Fibroblast of the conjunctiva (primary cell): ENCODE measurements around the gene NKIRAS1.
A peak's percentile ranks its signal among the peaks of the same experiment; 100 is the strongest.
"Not testable (repeated sequence)": the region's sequence is repeated elsewhere in the genome, so short reads cannot be mapped to it uniquely, and the experiment has no call there.

Source experiments
- DNase-seq: peaks from one replicate; pipeline ENCODE4 v3.0.0-alpha.2; 2010; ENCODE audit warnings: low read depth

Gene NKIRAS1

GRCh38 chr3:23904545-23904944 is 12.2 kb downstream of the NKIRAS1 start:
- no peak for DNase-seq

DNA sequence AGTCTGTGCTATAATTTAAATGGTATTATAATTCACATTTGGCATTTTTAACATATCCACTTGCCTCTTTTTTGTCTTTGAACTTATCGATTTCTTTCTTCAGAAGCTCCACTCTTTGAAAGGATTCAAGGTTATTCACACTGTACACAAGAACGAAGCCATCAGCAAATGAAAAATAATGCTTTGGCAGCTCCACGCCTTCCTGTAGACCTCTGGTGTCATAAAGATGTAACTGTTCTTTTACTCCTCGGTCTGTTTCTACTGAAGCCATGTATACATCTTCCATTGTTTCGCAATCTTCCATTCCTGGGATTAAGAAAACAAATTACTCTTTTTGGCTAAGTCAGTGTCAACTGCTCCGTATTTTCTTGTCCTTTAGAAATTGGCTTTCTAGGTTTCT is 16.0 kb downstream of the NKIRAS1 start:
- peak; percentile 59 for DNase-seq

- DNase-seq, result no peak
Observed at GRCh38 chr3:23895181-23895580, 21.6 kb downstream of the NKIRAS1 start.

GRCh38 chr3:23894254-23895061 is 22.3 kb downstream of the NKIRAS1 start:
- no peak for DNase-seq

DNA sequence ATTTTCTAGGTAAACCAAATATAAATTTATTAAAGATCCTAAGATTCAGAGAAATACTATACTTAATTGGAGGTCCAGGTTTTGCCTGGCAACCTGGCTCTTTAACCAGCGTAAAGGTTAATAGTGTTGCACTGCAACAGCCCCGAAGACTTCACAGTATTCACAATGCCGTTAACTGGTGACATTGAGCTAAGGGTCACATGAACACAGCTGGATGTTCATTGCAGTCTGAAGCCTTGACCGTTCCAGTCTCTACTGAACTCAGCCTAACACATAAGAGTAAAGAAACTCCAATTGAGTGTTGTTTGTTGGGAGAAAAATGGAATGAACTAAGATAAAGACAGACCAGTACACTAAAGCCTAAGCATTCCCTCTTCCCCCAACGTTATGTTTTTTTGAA is 26.8 kb downstream of the NKIRAS1 start:
- DNase-seq, result no peak

- no peak for DNase-seq
Observed at GRCh38 chr3:23889386-23889785, 27.4 kb downstream of the NKIRAS1 start.

GRCh38 chr3:23888617-23889228 is 28.1 kb downstream of the NKIRAS1 start:
- peak; percentile 26 for DNase-seq

DNA sequence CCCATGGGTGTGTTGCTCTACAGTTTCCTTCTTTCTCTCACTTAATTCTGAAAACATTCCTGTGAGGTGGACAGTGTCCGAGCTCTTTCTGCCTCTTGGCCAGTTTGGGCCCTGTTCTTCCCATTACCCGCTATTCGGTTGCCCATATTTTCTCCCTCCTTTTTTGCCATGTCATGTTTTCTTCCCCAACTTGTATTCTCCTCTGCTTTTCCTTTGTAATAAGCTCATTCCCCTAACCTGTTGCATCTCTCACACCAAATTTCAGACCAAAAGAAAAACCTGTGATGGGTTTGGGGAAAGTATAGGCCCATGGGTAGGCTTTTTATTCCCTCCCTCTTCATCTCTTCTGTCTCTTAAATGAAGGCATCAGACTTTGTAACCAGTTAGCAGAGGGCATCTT is 30.5 kb downstream of the NKIRAS1 start:
- no peak for DNase-seq

DNA sequence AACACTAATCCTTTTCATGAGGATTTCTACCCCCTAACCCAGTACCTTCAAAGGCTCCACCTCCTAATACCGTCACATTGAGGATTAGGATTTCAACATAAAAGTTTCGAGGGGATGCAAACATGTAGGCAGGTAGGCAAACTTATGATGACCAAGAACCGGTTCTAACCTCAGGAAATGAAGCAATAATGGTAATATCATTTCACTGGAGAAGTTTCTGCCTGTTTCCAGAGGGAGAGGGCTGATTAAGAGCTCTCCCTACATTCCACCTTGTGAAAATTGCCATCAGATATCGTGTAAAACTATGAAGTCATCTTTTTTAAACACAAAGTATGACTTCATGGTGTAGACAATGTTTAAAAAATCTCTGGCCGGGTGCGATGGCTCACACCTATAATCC is 31.6 kb downstream of the NKIRAS1 start:
- no peak for DNase-seq

- DNase-seq, result no peak
Observed at GRCh38 chr3:23884481-23884880, 32.3 kb downstream of the NKIRAS1 start.

GRCh38 chr3:23882487-23882918 is 34.3 kb downstream of the NKIRAS1 start:
- no peak for DNase-seq

DNA sequence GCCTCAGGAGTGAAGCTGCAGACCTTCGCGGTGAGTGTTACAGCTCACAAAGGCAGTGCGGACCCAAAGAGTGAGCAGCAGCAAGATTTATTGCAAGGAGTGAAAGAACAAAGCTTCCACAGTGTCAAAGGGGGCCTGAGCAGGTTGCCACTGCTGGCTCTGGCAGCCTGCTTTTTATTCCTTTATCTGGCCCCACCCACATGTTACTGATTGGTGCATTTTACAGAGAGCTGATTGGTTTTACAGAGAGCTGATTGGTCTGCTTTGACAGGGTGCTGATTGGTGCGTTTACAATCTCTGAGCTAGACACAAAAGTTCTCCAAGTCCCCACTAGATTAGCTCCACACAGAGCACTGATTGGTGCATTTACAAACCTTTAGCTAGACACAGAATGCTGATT is 34.8 kb downstream of the NKIRAS1 start:
- not testable (repeated sequence) for DNase-seq

DNA sequence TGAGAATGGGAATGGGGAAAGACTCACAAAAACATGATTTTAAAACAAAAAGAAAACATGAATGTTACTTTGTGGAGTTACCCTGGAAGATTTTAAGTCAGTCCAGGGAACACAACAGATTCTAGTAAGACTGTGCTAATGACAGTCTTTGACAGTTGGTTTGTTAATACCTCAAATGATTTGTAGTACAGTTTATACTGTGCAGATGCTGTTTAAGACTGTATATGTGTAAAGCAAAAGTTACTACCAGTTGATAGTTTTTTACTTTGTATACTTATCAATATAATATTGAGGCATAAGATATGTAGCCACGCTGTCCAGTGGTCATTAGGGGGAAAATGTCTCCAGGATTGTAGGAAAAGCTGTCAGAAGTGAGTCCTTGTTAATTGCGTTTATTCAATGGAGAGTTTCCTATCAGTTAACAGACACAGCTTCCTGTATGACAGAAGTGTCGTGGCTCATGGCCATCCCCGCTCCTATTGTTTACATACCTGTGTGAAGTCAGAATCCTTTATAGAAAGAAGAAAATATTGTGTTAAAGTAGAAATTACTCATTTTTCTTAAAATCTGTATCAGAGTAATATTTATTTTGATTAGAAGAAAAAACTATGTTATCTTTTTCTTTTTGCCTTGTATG is 36.0 kb downstream of the NKIRAS1 start:
- DNase-seq, result no peak

DNA sequence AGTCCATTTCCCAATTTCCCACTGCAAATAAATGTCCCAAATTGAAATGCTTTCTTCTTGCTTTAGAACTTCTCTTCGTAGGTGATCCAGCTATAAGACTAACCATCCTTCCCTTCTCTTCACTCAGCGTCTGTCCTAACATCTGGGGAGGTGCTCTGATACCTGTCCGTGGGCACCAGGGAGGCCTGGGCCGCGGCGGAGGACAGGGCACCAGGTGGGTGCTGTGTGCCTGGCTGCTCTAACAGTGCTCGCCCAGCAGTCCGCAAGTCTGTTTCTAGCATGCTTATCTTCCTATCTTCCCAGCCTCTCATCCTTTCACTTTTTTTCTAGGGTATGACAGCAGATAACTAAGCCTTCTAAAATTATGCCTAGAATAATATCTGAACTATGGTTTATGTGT is 37.3 kb downstream of the NKIRAS1 start:
- DNase-seq, result no peak

DNA sequence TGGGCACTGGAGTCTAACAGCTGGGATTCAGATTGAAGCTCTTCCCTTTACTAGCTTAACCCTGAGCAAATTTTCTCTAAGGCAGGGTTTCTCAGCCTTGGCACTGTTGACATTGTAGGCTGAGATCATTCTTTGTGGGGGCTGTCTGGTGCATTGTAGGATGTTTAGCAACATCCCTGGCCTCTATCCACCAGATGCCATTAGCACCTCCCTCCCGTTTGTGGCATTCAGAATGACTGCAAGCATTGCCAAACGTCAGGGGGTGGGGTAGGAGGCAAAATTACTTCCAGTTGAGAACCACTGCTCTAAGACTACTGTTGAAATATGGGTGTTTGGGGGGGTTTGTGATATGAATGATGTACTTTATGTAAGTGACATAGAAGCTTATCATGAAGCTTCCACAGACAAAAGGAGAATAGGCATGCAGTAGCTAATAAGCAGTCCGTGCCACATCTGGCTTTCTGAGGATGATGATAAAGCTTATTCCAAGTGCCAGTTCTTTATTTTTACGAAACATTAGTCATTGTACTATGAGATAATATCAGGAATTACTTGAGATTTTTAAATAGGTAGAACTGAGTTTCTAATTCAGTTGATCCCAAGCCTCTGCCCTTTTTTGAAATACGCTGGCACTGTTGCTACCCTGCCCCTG is 39.3 kb downstream of the NKIRAS1 start:
- DNase-seq, result peak; percentile 81

DNA sequence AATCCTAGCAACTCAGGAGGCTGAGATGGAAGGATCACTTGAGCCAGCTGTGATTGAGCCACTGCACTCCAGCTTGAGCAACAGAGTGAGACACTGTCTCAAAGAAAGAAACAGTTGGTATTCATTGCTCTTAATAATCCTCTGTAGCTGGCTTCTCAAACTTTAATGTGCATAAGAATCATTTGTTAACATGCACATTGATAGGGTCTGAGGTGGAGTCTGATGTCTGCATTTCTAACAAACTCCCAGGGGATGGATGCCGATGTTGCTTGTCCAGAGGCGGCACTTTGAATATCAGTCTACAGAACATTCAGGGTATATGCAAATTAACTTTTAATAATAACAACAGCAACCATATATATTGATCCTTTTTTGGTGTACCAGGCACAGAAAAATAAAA is 39.9 kb downstream of the NKIRAS1 start:
- DNase-seq, result no peak

DNA sequence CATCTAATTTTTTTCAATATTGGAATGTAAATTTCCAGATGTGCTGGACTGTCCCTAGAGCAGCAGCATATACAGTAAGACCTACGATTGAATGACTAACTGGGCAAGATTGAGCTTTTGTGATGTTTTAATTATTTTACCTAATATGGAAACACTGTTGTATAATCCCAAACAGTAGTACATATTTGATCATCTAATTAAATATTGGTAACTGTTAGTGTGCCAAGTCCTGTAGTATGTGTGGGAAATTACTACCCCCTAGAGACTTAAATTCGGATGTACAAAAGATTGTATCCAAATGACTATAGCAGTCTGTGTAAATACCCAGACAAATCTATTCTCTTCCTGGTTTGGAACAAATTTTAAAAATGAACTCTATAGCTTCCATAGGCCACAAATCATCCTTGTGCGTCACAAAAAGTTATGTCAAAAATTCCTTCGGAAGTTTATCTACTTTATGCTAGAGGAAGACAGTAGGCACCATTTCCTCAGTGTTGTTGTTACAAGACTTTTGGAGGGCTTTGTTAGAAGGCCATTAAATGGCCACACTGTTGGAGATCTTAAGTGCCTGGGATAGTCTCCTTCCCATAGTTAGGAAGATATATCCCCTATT is 41.6 kb downstream of the NKIRAS1 start:
- no peak for DNase-seq

- no peak for DNase-seq
Observed at GRCh38 chr3:23874359-23875112, 42.3 kb downstream of the NKIRAS1 start.

DNA sequence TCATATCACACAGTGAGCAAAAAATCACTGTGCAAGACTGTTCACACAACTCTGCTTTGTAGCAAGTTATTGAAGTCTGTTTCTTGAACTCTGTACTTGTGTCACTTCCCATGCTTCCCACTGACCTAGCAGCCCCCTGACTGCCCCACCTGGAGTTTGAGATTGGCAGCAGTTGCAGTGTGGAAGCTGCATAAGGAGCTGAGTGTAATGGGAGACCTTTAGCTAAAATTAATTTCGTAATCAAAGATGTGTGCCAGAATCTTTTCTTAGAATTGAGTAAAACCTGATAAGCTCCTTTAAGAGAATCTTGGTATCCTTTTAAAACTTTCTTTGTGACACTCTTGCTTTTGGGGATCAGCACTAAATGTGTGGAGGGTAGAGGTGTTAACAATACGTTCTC is 42.8 kb downstream of the NKIRAS1 start:
- no peak for DNase-seq

GRCh38 chr3:23872330-23872729 is 44.5 kb downstream of the NKIRAS1 start:
- no peak for DNase-seq

DNA sequence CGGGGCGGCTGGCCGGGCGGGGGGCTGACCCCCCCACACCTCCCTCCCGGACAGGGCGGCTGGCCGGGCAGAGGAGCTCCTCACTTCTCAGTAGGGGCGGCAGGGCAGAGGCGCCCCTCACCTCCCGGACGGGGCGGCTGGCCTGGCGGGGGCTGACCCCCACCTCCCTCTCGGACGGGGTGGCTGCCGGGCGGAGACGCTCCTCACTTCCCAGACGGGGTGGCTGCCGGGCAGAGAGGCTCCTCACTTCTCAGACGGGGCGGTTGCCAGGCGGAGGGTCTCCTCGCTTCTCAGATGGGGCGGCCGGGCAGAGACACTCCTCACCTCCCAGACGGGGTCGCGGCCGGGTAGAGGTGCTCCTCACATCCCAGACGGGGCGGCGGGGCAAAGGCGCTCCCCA is 45.4 kb downstream of the NKIRAS1 start:
- DNase-seq, result not testable (repeated sequence)

DNA sequence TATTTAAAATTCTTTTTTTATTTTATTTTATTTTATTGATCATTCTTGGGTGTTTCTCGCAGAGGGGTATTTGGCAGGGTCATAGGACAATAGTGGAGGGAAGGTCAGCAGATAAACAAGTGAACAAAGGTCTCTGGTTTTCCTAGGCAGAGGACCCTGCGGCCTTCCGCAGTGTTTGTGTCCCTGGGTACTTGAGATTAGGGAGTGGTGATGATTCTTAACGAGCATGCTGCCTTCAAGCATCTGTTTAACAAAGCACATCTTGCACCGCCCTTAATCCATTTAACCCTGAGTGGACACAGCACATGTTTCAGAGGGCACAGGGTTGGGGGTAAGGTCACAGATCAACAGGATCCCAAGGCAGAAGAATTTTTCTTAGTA is 46.1 kb downstream of the NKIRAS1 start:
- not testable (repeated sequence) for DNase-seq
